WTC11 (cell line): ENCODE data around the gene ZGPAT. TPM values are rescaled to one million over a fixed set of nuclear protein-coding genes. Genes with fewer than 3 reads are reported as not detected.

Experiments used
- ATAC-seq: fragments of 200-7000 bp; cut with Tn5 transposase; 2 replicates; pipeline ENCODE4 v1.10.0; 2021; ENCODE audit warnings: mild to moderate bottlenecking, moderate library complexity
- CTCF ChIA-PET: fragments of 300-600 bp; sonication (Branson Sonifier 250); formaldehyde crosslinking; loops from one replicate; lab custom pipeline; 2021; ENCODE audit warnings: antibody characterized with exemption; lab: Charles Lee
- POLR2A ChIA-PET: fragments of 350-600 bp; sonication (Branson Sonifier 250); formaldehyde crosslinking; loops from one replicate; lab custom pipeline; 2021; ENCODE audit warnings: antibody characterized with exemption; lab: Charles Lee
- DNase-seq: peaks from one replicate; pipeline ENCODE4 v3.0.0; 2021; ENCODE audit warnings: low spot score
- H3K27ac Mint-ChIP-seq: 2 replicates; pipeline ENCODE4 v1.8.0; 2021; ENCODE audit warnings: mixed read lengths
- H3K27me3 Mint-ChIP-seq: 2 replicates; pipeline ENCODE4 v1.8.0; 2021; ENCODE audit warnings: low read depth, mild to moderate bottlenecking, moderate library complexity, mixed read lengths
- H3K36me3 Mint-ChIP-seq: 2 replicates; pipeline ENCODE4 v1.8.0; 2021; ENCODE audit warnings: mixed read lengths
- H3K4me1 Mint-ChIP-seq: 2 replicates; pipeline ENCODE4 v1.8.0; 2022; ENCODE audit warnings: mixed read lengths
- H3K4me3 Mint-ChIP-seq: 2 replicates; pipeline ENCODE4 v1.8.0; 2021; ENCODE audit warnings: mild to moderate bottlenecking, moderate library complexity, mixed read lengths
- H3K9me3 Mint-ChIP-seq: 2 replicates; pipeline ENCODE4 v1.8.0; 2021; ENCODE audit warnings: mixed read lengths
- CREB1 ChIP-seq: sonication (generic); formaldehyde crosslinking; IDR thresholded peaks from 2 replicates; pipeline ENCODE4 v1.8.0; 2023; ENCODE audit warnings: mild to moderate bottlenecking, missing genetic modification reagents
- EMX1 ChIP-seq: fragments of 250-450 bp; sonication (Bioruptor Pico); IDR thresholded peaks from 2 replicates; pipeline ENCODE4 v1.8.0; 2021; ENCODE audit warnings: mild to moderate bottlenecking
- HMGA2 ChIP-seq: fragments of 250-450 bp; sonication (Bioruptor Pico); IDR thresholded peaks from 2 replicates; pipeline ENCODE4 v1.4.0; 2021; ENCODE audit warnings: mild to moderate bottlenecking, moderate library complexity
- IRF2 ChIP-seq: sonication (generic); formaldehyde crosslinking; IDR thresholded peaks from 2 replicates; pipeline ENCODE4 v1.8.0; 2022; ENCODE audit warnings: low read depth, missing genetic modification reagents, borderline replicate concordance
- PRRX2 ChIP-seq: fragments of 250-450 bp; sonication (Bioruptor Pico); IDR thresholded peaks from 2 replicates; pipeline ENCODE4 v1.8.0; 2021; ENCODE audit warnings: mild to moderate bottlenecking
- TCF7 ChIP-seq: sonication (generic); formaldehyde crosslinking; IDR thresholded peaks from 2 replicates; pipeline ENCODE4 v1.8.0; 2022; ENCODE audit warnings: mild to moderate bottlenecking, low read depth, missing genetic modification reagents, moderate library complexity
- ZNF138 ChIP-seq: sonication (generic); formaldehyde crosslinking; conservative IDR thresholded peaks from 2 replicates; pipeline ENCODE4 v1.8.1; 2022; ENCODE audit warnings: mild to moderate bottlenecking, moderate library complexity, missing genetic modification reagents
- total RNA-seq: library from RNA; stranded (reverse); gene quantifications from 3 replicates; pipeline ENCODE4 v1.2.3, GENCODE V29; 2021
- TF ChIP-seq, protein P1 (sequence below): sonication (generic); formaldehyde crosslinking; IDR thresholded peaks from 2 replicates; pipeline ENCODE4 v1.8.0; 2022; ENCODE audit warnings: mild to moderate bottlenecking, missing genetic modification reagents
- TF ChIP-seq, protein P2 (sequence below): sonication (generic); formaldehyde crosslinking; IDR thresholded peaks from 2 replicates; pipeline ENCODE4 v1.8.1; 2022; ENCODE audit warnings: missing genetic modification reagents, borderline replicate concordance
- TF ChIP-seq, protein P3 (sequence below): sonication (generic); formaldehyde crosslinking; IDR thresholded peaks from 2 replicates; pipeline ENCODE4 v1.8.1; 2022; ENCODE audit warnings: mild to moderate bottlenecking, missing genetic modification reagents, moderate library complexity, borderline replicate concordance
- TF ChIP-seq, protein P4 (sequence below): sonication (generic); formaldehyde crosslinking; IDR thresholded peaks from 2 replicates; pipeline ENCODE4 v1.8.1; 2022; ENCODE audit warnings: mild to moderate bottlenecking, moderate library complexity, missing genetic modification reagents
- TF ChIP-seq, protein P5 (sequence below): sonication (generic); formaldehyde crosslinking; IDR thresholded peaks from 2 replicates; pipeline ENCODE4 v1.8.1; 2022; ENCODE audit warnings: low read depth, missing genetic modification reagents, borderline replicate concordance
- TF ChIP-seq, protein P6 (sequence below): fragments of 250-450 bp; sonication (Bioruptor Pico); IDR thresholded peaks from 2 replicates; pipeline ENCODE4 v1.9.0; 2021; ENCODE audit warnings: mild to moderate bottlenecking

Gene ZGPAT
- total RNA-seq, 1 experiment from 2014 or later = 28.3 TPM

DNA sequence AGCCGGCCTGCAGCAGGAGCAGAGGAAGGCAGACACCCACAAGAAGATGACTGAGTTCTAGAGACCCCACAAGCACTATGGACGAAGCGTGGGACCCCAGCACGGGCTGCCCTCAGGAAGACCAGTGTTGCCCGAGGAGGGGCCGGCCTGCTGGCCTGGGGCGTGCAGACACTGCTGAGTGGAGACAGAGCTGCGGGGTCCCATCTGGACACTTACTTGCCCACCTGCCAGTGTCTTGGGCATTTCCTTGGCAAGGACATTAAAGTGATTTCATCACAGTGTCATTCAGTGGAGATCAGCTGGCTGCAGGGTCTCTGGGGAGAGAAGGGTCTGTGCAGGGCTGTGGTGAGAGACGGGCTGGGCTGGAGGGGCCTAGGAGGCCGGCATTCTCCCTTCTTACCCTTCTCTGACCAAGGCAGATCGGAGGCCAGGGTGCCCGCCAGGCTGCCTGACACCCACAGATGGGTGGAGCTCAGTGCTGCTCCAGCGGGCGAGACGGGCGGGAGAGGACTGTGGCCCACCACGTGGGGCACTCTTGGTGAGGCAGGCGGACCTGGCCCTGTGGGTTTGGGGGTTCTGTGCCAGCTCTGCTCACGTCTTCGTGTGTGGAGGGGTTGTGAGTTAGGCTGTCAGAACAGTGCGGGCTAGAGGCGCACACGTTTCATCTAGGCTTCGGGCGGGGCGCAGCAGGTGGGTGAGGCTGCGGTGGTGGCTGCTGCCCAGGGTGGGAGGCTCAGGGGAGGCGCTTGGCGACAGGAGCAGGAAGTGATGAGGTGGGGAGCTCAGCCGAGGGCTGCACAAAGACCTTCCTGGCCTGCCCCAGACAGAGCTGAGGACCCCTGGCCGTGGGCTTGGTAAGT lies 28.2 kb downstream of the ZGPAT start, which contains the start of gene LIME1:
Gene LIME1, plus strand, starts transcription at position 806 of the 860 bp plus-strand sequence. CDS start 886 bp downstream, outside the sequence.
- CTCF ChIA-PET = interaction anchor here (1.7 to 3.1 kb wide), 2 partner anchors 28 to 39 kb away, joined by 7 to 14 read pairs; partner anchors contain the start of genes ARFRP1 and ZGPAT
- no peaks in the 10 kb centered on the region for H3K27me3 Mint-ChIP-seq
- DNase-seq (no peak), ATAC-seq (no peak)
- POLR2A ChIA-PET = interaction anchor here (0.6 to 0.9 kb wide), 2 partner anchors 17 to 18 kb away, joined by 3 read pairs; no protein-coding TSS in a partner anchor
- H3K4me3 Mint-ChIP-seq = peak within 1 kb of the TSS; percentile 30; the same call in 1 of the 2 replicates
- TF ChIP-seq, protein P1, sequence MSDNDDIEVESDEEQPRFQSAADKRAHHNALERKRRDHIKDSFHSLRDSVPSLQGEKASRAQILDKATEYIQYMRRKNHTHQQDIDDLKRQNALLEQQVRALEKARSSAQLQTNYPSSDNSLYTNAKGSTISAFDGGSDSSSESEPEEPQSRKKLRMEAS (CRISPR knock-in tag) = no peak
- TF ChIP-seq, protein P2, sequence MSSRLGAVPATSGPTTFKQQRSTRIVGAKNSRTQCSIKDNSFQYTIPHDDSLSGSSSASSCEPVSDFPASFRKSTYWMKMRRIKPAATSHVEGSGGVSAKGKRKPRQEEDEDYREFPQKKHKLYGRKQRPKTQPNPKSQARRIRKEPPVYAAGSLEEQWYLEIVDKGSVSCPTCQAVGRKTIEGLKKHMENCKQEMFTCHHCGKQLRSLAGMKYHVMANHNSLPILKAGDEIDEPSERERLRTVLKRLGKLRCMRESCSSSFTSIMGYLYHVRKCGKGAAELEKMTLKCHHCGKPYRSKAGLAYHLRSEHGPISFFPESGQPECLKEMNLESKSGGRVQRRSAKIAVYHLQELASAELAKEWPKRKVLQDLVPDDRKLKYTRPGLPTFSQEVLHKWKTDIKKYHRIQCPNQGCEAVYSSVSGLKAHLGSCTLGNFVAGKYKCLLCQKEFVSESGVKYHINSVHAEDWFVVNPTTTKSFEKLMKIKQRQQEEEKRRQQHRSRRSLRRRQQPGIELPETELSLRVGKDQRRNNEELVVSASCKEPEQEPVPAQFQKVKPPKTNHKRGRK (CRISPR knock-in tag) = no peak
- TF ChIP-seq TCF7 (CRISPR knock-in tag) (no peak), CREB1 (no peak), EMX1 (CRISPR knock-in tag) (no peak), IRF2 (CRISPR knock-in tag) (no peak), PRRX2 (CRISPR knock-in tag) (no peak), HMGA2 (no peak)
- TF ChIP-seq, protein P3, sequence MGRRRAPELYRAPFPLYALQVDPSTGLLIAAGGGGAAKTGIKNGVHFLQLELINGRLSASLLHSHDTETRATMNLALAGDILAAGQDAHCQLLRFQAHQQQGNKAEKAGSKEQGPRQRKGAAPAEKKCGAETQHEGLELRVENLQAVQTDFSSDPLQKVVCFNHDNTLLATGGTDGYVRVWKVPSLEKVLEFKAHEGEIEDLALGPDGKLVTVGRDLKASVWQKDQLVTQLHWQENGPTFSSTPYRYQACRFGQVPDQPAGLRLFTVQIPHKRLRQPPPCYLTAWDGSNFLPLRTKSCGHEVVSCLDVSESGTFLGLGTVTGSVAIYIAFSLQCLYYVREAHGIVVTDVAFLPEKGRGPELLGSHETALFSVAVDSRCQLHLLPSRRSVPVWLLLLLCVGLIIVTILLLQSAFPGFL (CRISPR knock-in tag) = no peak
- TF ChIP-seq, protein P4, sequence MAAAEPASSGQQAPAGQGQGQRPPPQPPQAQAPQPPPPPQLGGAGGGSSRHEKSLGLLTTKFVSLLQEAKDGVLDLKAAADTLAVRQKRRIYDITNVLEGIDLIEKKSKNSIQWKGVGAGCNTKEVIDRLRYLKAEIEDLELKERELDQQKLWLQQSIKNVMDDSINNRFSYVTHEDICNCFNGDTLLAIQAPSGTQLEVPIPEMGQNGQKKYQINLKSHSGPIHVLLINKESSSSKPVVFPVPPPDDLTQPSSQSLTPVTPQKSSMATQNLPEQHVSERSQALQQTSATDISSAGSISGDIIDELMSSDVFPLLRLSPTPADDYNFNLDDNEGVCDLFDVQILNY (CRISPR knock-in tag) = no peak
- peaks cover 8% of the 10 kb centered on the region; the same call in 1 of the 2 replicates for H3K36me3 Mint-ChIP-seq
- H3K9me3 Mint-ChIP-seq = no peaks in the 10 kb centered on the region
- no peak within 1 kb of the TSS for H3K27ac Mint-ChIP-seq
- no peaks in the 10 kb centered on the region for H3K4me1 Mint-ChIP-seq

DNA sequence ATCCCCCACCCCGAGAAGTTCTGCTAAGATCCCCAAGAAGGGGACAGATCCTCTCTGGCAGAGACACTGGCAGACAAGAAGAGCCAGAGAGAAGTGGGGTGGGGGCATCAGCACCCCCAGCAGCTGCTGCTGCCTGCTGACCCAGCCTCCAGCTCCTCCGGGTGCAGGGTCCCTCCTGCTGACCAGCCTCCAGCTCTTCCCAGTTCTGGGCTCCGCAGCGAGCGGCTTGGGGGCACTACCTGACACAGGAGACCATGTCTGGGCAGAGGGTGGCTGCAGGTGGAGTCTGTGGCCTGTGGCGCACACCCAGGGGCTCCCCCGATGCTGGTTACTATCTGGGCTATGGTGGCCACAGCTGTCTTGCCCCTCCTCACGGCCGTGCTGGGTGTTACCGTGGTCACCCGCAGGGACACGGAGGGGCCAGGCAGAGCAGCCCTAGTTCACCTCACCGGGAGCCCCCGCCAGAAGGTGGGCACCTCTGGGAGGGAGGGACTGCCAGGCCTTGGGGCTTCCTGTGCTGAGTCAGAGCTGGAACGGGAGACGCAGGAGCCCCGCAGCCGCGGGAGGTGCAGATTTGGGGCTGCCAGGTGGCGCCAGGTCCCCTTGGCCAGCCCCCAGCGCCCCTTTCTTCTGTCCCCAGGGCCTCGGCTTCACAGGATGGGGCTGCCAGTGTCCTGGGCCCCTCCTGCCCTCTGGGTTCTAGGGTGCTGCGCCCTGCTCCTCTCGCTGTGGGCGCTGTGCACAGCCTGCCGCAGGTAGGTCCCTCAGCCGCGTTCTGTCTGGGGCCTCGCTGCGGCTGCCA lies 29.3 kb downstream of the ZGPAT start:
- POLR2A ChIA-PET = interaction anchor here (0.6 to 0.9 kb wide), 2 partner anchors 17 to 18 kb away, joined by 3 read pairs; no protein-coding TSS in a partner anchor
- H3K27ac Mint-ChIP-seq = no peak overlapping the region
- peaks cover 8% of the 10 kb centered on the region; the same call in 1 of the 2 replicates for H3K36me3 Mint-ChIP-seq
- no peaks in the 10 kb centered on the region for H3K4me1 Mint-ChIP-seq
- peak overlapping the region; percentile 30; the same call in 1 of the 2 replicates for H3K4me3 Mint-ChIP-seq
- TF ChIP-seq ZNF138 = 0 out of 2 replicates have a peak, but pooled peaks have one; percentile 10
- TF ChIP-seq, protein P5, sequence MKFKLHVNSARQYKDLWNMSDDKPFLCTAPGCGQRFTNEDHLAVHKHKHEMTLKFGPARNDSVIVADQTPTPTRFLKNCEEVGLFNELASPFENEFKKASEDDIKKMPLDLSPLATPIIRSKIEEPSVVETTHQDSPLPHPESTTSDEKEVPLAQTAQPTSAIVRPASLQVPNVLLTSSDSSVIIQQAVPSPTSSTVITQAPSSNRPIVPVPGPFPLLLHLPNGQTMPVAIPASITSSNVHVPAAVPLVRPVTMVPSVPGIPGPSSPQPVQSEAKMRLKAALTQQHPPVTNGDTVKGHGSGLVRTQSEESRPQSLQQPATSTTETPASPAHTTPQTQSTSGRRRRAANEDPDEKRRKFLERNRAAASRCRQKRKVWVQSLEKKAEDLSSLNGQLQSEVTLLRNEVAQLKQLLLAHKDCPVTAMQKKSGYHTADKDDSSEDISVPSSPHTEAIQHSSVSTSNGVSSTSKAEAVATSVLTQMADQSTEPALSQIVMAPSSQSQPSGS (CRISPR knock-in tag) = no peak
- no peak for DNase-seq
- H3K9me3 Mint-ChIP-seq = no peaks in the 10 kb centered on the region
- CTCF ChIA-PET = interaction anchor here (1.0 to 3.1 kb wide), 4 partner anchors 29 to 244 kb away, joined by 3 to 14 read pairs (median 6); partner anchors contain the start of genes ARFRP1, PRPF6 and ZGPAT
- no peaks in the 10 kb centered on the region for H3K27me3 Mint-ChIP-seq
- peak; percentile 1; the same call in 1 of the 2 replicates for ATAC-seq

DNA sequence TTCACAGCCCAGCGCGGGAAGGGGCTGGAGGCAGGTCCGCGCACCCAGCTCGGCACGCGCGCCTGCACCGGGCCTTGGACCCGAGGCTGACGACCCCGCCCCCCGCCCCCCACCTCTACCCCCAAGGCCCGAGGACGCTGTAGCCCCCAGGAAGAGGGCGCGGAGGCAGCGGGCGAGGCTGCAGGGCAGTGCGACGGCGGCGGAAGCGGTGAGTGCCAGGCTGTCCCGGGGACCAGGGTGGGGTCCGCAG lies 29.8 kb downstream of the ZGPAT start:
- CTCF ChIA-PET = interaction anchor here (1.0 to 3.1 kb wide), 5 partner anchors 30 to 243 kb away, joined by 3 to 14 read pairs (median 5); partner anchors contain the start of genes ARFRP1, PRPF6 and ZGPAT
- no peaks in the 10 kb centered on the region for H3K4me1 Mint-ChIP-seq
- H3K36me3 Mint-ChIP-seq = peaks cover 8% of the 10 kb centered on the region; the same call in 1 of the 2 replicates
- no peak for DNase-seq
- no peak overlapping the region for H3K4me3 Mint-ChIP-seq
- H3K27ac Mint-ChIP-seq = no peak overlapping the region
- TF ChIP-seq, protein P1 (CRISPR knock-in tag) = 0 out of 2 replicates have a peak, but pooled peaks have one; percentile 62
- TF ChIP-seq, protein P6, sequence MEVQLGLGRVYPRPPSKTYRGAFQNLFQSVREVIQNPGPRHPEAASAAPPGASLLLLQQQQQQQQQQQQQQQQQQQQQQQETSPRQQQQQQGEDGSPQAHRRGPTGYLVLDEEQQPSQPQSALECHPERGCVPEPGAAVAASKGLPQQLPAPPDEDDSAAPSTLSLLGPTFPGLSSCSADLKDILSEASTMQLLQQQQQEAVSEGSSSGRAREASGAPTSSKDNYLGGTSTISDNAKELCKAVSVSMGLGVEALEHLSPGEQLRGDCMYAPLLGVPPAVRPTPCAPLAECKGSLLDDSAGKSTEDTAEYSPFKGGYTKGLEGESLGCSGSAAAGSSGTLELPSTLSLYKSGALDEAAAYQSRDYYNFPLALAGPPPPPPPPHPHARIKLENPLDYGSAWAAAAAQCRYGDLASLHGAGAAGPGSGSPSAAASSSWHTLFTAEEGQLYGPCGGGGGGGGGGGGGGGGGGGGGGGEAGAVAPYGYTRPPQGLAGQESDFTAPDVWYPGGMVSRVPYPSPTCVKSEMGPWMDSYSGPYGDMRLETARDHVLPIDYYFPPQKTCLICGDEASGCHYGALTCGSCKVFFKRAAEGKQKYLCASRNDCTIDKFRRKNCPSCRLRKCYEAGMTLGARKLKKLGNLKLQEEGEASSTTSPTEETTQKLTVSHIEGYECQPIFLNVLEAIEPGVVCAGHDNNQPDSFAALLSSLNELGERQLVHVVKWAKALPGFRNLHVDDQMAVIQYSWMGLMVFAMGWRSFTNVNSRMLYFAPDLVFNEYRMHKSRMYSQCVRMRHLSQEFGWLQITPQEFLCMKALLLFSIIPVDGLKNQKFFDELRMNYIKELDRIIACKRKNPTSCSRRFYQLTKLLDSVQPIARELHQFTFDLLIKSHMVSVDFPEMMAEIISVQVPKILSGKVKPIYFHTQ = no peak
- TF ChIP-seq, all 79 proteins: peak for 1
- ATAC-seq = no peak
- Mint-ChIP-seq H3K9me3 (no peaks in the 10 kb centered on the region), H3K27me3 (no peaks in the 10 kb centered on the region)
- POLR2A ChIA-PET = no interaction called here
